ENCODE results near the gene YES1.
"Not testable (repeated sequence)": the region's sequence is repeated elsewhere in the genome, so short reads cannot be mapped to it uniquely, and the experiment has no call there.

YES1 gene

GRCh38 chr18:784470-785172 lies 27.4 kb downstream of the YES1 start:
- no peak for DNase-seq (ENCODE audit: low read depth in 2 of 2)

DNA sequence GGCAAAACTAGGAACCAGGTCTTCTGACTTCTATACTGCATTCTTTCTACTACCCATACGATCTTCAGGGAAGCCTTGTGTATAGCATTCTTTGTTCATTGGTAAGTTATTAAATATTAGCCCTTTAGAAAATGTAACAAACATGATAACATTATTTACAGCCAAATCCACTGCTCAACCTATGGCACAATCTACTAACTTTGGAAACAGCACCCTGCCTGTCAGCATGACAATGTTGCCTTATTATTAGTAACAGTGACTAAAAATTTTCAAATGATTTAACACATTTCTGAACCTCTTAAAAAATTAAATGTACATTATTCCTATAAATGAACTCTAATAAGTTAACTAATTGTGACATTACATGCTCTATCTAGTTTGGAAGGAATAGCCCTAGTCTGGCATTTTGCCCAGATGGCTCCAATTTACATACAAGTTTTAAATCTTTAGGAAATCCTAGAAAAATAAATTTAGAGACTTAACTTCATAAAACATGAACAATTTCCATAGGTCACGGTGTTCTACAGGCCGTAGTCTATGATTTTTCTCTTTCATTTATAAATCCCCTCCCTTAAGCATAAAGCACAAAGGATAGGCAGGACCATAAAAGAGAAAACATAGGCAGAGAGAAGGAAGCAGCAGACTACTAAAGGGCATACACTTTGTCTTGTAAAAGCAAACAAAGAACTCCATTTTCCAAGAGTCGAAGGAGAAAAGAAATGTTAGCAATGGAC lies 33.7 kb downstream of the YES1 start:
- no peak for DNase-seq (ENCODE audit: low read depth in 2 of 2)

DNA sequence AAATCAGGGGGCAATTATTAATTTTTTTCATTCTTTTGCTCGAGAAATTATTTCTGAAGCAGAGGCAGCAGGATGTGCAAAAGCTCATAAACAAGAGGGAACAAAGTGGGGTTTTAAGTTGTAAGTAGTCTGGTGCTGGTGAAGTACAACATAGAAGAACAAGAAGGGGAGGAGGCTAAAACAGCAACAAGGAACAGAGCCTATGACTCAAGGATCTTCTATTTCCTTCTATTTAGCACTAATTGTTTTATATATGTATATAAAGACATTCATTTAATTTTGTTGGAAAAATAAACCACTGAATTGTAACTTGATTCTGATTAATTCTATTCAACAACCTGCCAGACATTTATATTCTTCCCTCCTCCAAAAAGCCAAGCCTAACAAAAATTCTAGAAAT lies 35.0 kb downstream of the YES1 start:
- DNase-seq (ENCODE audit: low read depth in 2 of 2) = no peak

DNA sequence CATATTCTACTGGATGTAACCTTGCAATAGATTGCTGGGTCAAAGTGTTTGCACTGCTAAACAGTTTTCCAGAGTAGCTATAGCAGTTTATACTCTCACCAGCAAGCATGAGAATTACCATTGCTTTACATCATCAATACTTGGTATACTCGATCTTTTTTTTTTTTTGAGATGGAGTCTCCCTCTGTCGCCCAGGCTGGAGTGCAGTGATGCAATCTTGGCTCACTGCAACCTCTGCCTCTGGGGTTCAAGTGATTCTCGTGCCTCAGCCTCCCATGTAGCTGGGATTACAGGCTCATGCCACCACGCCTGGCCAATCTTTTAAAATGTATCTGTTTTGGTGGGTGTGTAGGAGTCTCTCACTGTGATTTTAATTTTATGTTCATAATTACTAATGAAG lies 36.0 kb downstream of the YES1 start:
- not testable (repeated sequence) for DNase-seq (ENCODE audit: low read depth in 2 of 2)

DNA sequence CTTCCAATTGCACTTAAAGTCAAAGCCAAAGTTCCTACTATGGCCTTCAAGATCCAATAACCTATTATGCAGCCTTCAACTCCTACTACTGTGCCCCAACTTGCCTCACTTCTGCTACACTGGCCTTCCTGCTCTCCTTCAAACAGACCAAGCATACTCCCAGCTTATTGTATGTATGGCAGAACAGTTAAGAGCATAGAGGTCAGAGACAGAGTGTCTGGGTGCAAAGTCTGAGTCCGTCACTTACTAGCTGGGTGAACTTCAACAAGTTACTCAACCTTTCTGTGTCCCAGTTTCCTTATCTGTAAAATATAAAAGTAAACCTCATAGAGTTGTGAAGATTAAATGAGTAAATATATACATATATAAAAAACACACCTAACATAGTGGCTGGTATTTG lies 37.2 kb downstream of the YES1 start:
- DNase-seq (ENCODE audit: low read depth in 2 of 2) = no peak

- DNase-seq (ENCODE audit: low read depth in 2 of 2) = no peak
Observed at GRCh38 chr18:773980-774624, 37.9 kb downstream of the YES1 start.

GRCh38 chr18:770583-770961 lies 41.5 kb downstream of the YES1 start:
- DNase-seq (ENCODE audit: low read depth in 2 of 2) = no peak

GRCh38 chr18:767961-768360 lies 44.1 kb downstream of the YES1 start:
- DNase-seq (ENCODE audit: low read depth in 2 of 2) = no peak

DNA sequence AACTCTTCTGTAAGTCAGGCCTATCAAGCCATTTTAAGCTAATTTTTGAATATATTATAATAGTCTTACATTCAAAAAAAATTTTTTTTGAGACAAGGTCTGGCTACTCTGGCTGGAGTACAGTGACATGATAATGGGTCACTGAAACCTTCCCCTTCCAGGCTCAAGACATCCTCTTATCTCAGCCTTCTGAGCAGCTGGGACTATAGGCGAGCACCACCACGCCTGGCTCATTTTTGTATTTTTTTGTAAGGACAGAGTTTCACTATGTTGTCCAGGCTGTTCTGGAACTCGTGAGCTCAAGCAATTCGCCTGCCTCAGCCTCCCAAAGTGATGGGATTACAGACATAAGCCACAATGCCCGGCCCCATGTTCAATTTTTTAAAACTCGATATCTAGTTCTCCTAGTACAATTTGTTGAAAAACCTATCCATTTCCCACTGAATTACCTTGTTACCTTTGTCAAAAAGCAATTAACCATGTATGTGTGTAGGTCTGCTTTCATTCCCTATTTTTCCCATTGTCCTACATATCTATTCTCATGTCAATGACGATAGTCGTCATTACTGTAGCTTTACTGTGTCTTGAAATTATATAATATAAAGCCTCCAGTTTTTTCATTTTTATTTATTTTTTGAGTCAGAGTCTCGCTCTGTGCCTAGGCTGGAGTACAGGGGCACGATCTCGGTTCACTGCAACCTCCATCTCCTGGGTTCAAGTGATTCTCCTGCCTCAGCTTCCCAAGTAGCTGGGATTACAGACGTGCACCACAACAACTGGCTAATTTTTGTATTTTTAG lies 44.8 kb downstream of the YES1 start:
- no peak for DNase-seq (ENCODE audit: low read depth in 2 of 2)

DNA sequence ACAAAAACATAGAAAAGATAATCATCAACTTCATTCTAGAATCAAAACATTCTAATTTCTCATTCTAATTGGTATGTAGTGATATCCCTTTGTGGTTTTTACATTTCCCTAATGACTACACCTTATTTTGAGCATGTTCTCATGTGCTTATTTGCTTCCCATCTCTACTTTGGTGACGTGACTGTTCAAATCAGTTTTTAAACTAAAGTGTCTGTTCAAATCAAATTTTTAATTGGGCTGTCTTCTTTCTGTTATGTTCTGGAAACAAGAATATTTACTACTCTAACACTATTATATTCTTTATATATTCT lies 45.5 kb downstream of the YES1 start:
- no peak for DNase-seq (ENCODE audit: low read depth in 2 of 2)

DNA sequence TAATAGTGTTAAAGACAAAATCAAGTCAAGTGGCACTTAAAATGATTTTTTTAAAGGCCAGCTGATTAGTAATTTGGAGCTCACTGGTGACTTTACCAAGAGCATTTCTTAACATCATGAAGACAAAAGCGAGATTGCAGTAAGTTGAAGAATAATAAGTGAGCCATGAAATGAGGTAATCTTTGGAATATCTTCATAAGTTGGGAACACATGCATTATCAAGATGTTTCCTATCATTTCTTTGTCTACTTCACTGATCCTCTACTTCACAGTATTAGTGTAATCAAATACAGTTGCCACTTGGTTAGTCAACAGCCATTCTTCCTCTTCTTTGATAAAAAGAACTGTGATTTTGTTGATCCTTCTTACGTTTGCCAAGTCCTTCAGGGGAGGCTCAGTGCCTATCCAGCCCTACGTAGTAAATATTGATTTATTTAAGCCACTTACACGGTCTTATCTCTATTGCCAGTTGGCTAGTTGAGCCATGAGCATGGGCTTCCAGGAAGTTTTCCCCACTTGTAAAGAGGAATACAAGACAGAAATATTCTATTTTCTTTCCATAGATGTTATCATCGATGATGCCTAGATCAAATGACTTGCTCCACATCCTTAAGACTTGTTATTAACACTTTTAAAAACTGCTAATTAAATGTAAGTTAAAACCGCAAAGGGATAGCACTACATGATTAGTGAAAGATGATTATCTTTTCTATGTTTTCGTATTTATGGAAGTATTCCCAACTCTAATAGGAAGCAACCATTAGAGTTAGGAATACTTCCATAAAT lies 46.1 kb downstream of the YES1 start:
- DNase-seq (ENCODE audit: low read depth in 2 of 2) = no peak

DNA sequence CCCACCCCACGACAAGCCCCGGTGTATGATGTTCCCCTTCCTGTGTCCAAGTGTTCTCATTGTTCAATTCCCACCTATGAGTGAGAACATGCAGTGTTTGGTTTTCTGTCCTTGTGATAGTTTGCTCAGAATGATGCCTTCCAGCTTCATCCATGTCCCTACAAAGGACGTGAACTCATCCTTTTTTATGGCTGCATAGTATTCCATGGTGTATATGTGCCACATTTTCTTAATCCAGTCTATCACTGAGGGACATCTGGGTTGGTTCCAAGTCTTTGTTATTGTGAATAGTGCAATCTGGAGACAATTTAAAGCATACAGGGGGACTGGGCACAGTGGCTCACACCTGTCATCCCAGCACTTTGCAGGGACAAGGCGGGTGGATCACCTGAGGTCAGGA lies 52.2 kb downstream of the YES1 start:
- DNase-seq (ENCODE audit: low read depth in 2 of 2) = not testable (repeated sequence)

- DNase-seq (ENCODE audit: low read depth in 2 of 2) = no peak
Observed at GRCh38 chr18:755506-755905, 56.5 kb downstream of the YES1 start.

DNA sequence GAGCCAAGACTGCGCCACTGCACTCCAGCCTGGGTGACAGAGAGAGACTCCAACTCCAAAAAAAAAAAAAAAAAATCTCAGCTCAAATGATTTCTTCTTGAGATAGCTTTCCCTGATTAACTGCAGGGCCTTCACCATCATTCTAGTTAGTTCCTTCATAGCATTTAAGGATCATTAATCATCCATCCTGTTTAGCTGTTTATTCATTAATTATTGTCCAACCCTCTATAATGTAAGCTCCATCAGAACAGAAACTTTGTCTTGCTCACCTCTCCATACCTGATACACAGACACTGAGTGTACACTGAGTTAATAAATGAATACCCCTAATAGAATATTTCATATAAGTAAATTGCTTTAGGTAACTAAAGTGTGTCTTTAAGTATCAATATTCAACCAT lies 57.4 kb downstream of the YES1 start:
- DNase-seq (ENCODE audit: low read depth in 2 of 2) = no peak

DNA sequence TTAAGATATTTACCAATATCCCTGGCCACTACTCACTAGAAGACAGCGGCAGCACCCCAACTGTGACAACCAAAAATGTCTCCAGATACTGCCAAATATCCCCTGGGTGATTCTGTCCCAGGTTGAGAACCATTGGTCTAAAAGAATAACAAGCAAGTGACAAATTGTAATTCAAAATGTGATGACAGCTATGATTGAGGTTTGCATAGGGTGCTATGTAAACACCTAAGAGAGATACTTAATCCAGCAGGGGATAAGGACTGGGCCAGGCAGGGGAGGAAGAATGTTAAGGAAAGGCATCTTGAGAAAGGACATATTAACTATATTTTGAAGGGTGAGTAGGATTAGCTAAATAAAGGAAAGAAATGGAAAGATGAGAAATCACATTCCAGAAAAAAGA lies 61.6 kb downstream of the YES1 start:
- no peak for DNase-seq (ENCODE audit: low read depth in 2 of 2)

GRCh38 chr18:744832-745597 lies 67.0 kb downstream of the YES1 start:
- no peak for DNase-seq (ENCODE audit: low read depth in 2 of 2)

DNA sequence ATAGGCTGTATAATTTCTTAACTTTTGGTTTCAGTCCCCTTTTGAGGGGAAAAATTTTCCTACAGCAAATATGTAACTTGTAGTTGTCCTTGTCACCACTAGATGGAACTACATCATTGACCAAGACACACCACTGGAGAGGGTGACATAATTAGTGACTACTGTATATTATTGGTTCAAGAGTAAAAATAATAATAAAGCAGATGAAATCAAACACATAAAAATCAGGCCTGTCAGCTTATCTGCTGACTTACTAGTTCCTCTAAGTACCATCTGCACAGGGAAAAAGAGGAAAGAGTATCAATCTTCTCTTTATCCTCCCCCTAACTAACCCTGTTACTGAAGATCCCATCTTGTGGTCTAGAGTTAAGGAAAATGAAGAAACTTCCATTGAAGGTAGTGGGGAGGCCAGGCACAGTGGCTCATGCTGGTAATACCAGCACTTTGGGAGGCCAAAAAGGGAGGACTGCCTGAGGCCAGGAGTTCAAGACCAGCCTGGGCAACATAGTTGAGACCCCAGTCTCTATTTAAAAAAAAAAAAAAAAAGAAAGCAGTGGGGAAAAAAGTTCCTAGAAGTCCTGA lies 70.0 kb downstream of the YES1 start:
- DNase-seq (ENCODE audit: low read depth in 2 of 2) = no peak

DNA sequence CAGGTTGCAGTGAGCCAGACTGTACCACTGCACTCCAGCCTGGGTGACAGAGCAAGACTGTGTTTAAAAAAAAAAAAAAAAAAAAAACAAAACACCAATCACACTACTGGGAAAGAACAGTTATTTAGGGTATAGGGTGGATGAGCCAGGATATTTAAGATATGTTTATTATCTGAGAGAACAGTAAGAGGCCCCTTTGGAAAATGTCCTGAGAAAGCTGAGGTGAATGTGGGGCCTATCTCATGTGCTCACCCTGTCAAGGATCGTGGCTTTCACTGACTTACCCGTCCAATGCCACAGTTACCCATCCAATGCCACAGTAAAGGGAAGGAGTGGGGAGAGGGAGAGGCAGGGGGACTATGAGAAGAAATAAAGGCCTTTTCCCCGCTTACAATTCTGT lies 79.7 kb downstream of the YES1 start:
- no peak for DNase-seq (ENCODE audit: low read depth in 2 of 2)

DNA sequence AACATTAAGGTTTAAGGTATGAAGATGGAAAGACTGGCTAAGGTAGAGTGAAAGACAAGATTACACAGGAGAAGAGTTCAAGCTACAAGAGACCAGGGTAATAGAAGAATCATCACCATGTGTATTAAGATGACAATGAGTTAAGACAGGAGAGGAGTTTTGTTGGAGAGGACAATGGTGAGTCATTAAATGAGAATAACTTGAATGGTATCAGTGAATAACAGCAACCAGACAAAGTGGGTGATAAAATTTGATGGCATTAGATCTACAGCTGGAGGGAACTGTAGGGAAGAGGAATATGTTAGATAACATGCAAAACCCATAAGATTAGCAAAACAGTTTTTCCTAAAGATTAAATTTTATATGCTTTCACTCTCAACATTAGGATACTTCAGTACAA lies 80.9 kb downstream of the YES1 start:
- DNase-seq (ENCODE audit: low read depth in 2 of 2) = no peak

DNA sequence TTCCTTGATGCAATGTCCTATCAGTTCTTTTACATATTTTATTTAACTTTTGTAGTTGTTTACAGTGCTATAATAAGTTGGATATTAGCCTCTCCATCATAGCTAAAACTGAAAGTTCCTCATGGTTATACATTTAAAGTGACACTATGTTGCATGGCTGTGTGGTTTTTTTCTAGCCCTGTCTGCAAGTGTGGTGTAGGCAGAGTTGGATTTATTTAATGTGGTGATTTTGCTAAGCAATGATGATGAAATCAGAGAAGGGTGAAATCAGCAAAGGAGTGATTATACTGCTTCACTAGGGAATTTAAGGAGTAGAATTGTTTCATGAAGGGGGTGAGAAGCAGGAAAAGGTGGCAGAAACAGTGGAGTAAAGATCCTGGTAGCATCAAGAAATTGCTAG lies 81.3 kb downstream of the YES1 start:
- DNase-seq (ENCODE audit: low read depth in 2 of 2) = no peak

GRCh38 chr18:730120-730519 lies 81.9 kb downstream of the YES1 start:
- DNase-seq (ENCODE audit: low read depth in 2 of 2) = not testable (repeated sequence)
